IMR-90 (cell line): ENCODE results near the gene ANAPC5. TPM values are rescaled to one million over a fixed set of nuclear protein-coding genes. Genes with fewer than 3 reads are reported as not detected.

Source experiments
- ATAC-seq: fragments of 200-7000 bp; cut with Tn5 transposase; 2 replicates; pipeline ENCODE4 v1.9.1; 2020; ENCODE audit warnings: low read depth, mild to moderate bottlenecking, moderate library complexity
- BruUV-seq: library from RNA; stranded (reverse); fragments of 400-500 nt; replicated peaks from 2 replicates; lab custom pipeline; 2021; lab: Mats Ljungman, UMichigan
- CTCF ChIA-PET: fragments of 300-600 bp; formaldehyde crosslinking; extraction: SDS; loops from one replicate; lab custom pipeline; 2021; ENCODE audit warnings: antibody characterized with exemption; lab: Yijun Ruan, JAX
- POLR2A ChIA-PET: fragments of 300-600 bp; sonication (Branson Sonifier 250); formaldehyde crosslinking; loops from one replicate; lab custom pipeline; 2022; ENCODE audit warnings: antibody characterized with exemption; ENCODE audit not compliant: unreplicated experiment; lab: Charles Lee
- DNase-seq: peaks from one replicate; pipeline ENCODE4 v3.0.0; 2013
- H2AFZ ChIP-seq: replicated peaks from 2 replicates; pipeline ENCODE3; 2013; ENCODE audit warnings: low read length, mild to moderate bottlenecking; ENCODE audit not compliant: poor library complexity
- H2AK5ac ChIP-seq: 2 replicates; pipeline ENCODE4 v1.6.1; 2013; ENCODE audit warnings: low read depth, low read length, inconsistent platforms
- H2AK9ac ChIP-seq: replicated peaks from 2 replicates; pipeline ENCODE3; 2013; ENCODE audit warnings: mild to moderate bottlenecking, low read depth, low read length, moderate library complexity; ENCODE audit not compliant: poor library complexity
- H2BK120ac ChIP-seq: 2 replicates; pipeline ENCODE4 v1.6.1; 2013; ENCODE audit warnings: low read depth, low read length, inconsistent platforms
- H2BK15ac ChIP-seq: 3 replicates; pipeline ENCODE4 v1.6.1; 2013; ENCODE audit warnings: low read depth, low read length, inconsistent platforms
- H2BK20ac ChIP-seq: 2 replicates; pipeline ENCODE4 v1.6.1; 2013; ENCODE audit warnings: low read depth, mild to moderate bottlenecking, inconsistent platforms, low read length, moderate library complexity
- H2BK5ac ChIP-seq: 2 replicates; pipeline ENCODE4 v1.6.1; 2013; ENCODE audit warnings: mild to moderate bottlenecking, low read depth, low read length, inconsistent platforms; ENCODE audit not compliant: poor library complexity, severe bottlenecking
- H3K14ac ChIP-seq: replicated peaks from 2 replicates; pipeline ENCODE4 v1.6.1; 2013; ENCODE audit warnings: low read depth, low read length, inconsistent platforms
- H3K18ac ChIP-seq: 2 replicates; pipeline ENCODE4 v1.6.1; 2013; ENCODE audit warnings: low read depth, low read length, control low read depth
- H3K23ac ChIP-seq: 2 replicates; pipeline ENCODE4 v1.6.1; 2013; ENCODE audit warnings: low read depth, low read length, inconsistent platforms
- H3K27ac ChIP-seq: 2 replicates; pipeline ENCODE4 v1.5.1; 2013; ENCODE audit warnings: mild to moderate bottlenecking, control low read depth, low read length; ENCODE audit not compliant: insufficient read depth
- H3K27me3 ChIP-seq: 2 replicates; pipeline ENCODE4 v1.6.1; 2013; ENCODE audit warnings: low read length; ENCODE audit not compliant: control insufficient read depth, insufficient read depth
- H3K36me3 ChIP-seq: 2 replicates; pipeline ENCODE4 v1.6.1; 2013; ENCODE audit warnings: low read length, mixed read lengths; ENCODE audit not compliant: control insufficient read depth, insufficient read depth
- H3K4ac ChIP-seq: 2 replicates; pipeline ENCODE4 v1.6.1; 2013; ENCODE audit warnings: low read depth, low read length, inconsistent platforms
- H3K4me1 ChIP-seq: 2 replicates; pipeline ENCODE4 v1.6.1; 2013; ENCODE audit warnings: low read length, mixed read lengths; ENCODE audit not compliant: control insufficient read depth, insufficient read depth
- H3K4me2 ChIP-seq: 2 replicates; pipeline ENCODE4 v1.6.1; 2013; ENCODE audit warnings: low read depth, mild to moderate bottlenecking, control low read depth, low read length, moderate library complexity
- H3K4me3 ChIP-seq: 2 replicates; pipeline ENCODE4 v1.5.1; 2013; ENCODE audit warnings: low read depth, mild to moderate bottlenecking, control low read depth, low read length, moderate library complexity; ENCODE audit not compliant: insufficient read depth
- H3K56ac ChIP-seq: 2 replicates; pipeline ENCODE4 v1.6.1; 2013; ENCODE audit warnings: low read length, inconsistent platforms; ENCODE audit not compliant: insufficient read depth; ENCODE audit errors: extremely low read depth
- H3K79me1 ChIP-seq, 2 experiments: 2 replicates each; pipeline ENCODE4 v1.6.1; 2013; ENCODE audit warnings: low read length in 2 of 2, inconsistent platforms in 1 of 2, low read depth in 1 of 2
- H3K9ac ChIP-seq: 2 replicates; pipeline ENCODE4 v1.6.1; 2013; ENCODE audit warnings: low read depth, low read length, control low read depth
- H3K9me1 ChIP-seq: 2 replicates; pipeline ENCODE4 v1.6.1; 2013; ENCODE audit warnings: low read length, inconsistent platforms; ENCODE audit not compliant: insufficient read depth
- H3K9me3 ChIP-seq: 2 replicates; pipeline ENCODE4 v1.6.1; 2013; ENCODE audit warnings: low read length; ENCODE audit not compliant: control insufficient read depth, insufficient read depth
- H4K20me1 ChIP-seq: 2 replicates; pipeline ENCODE4 v1.6.1; 2013; ENCODE audit warnings: low read length, inconsistent platforms; ENCODE audit not compliant: insufficient read depth
- H4K5ac ChIP-seq: 2 replicates; pipeline ENCODE4 v1.6.1; 2013; ENCODE audit warnings: mild to moderate bottlenecking, low read depth, low read length, control low read depth
- H4K8ac ChIP-seq, 2 experiments: 2 replicates each; pipeline ENCODE4 v1.6.1; 2013; ENCODE audit warnings: low read depth in 2 of 2, low read length in 2 of 2, control low read depth in 1 of 2, inconsistent platforms in 1 of 2
- H4K91ac ChIP-seq: 2 replicates; pipeline ENCODE4 v1.6.1; 2013; ENCODE audit warnings: low read depth, low read length, inconsistent platforms; ENCODE audit not compliant: insufficient read depth
- CHD1 ChIP-seq: IDR thresholded peaks from 2 replicates; pipeline ENCODE4 v1.6.1; 2012; ENCODE audit warnings: low read depth, low read length, improper control_type of control experiment
- MAFK ChIP-seq: IDR thresholded peaks from 2 replicates; pipeline ENCODE4 v1.6.1; 2012; ENCODE audit warnings: low read depth, low read length, improper control_type of control experiment
- MXI1 ChIP-seq: IDR thresholded peaks from 2 replicates; pipeline ENCODE4 v1.6.1; 2012; ENCODE audit warnings: low read depth, mild to moderate bottlenecking, low read length, moderate library complexity, borderline replicate concordance
- NFE2L2 ChIP-seq: fragments of 150-350 bp; IDR thresholded peaks from 2 replicates; pipeline ENCODE4 v1.6.1; 2016; ENCODE audit warnings: low read depth, mild to moderate bottlenecking, low read length
- POLR2A ChIP-seq: IDR thresholded peaks from 2 replicates; pipeline ENCODE4 v1.6.1; 2012; ENCODE audit warnings: mild to moderate bottlenecking, low read depth, low read length
- RCOR1 ChIP-seq: IDR thresholded peaks from 2 replicates; pipeline ENCODE4 v1.6.1; 2012; ENCODE audit warnings: mild to moderate bottlenecking, low read length, improper control_type of control experiment; ENCODE audit not compliant: insufficient replicate concordance
- WGBS, 2 experiments: methylation state at CpG; one replicate each; pipeline versions ENCODE4 v1.1.5 to v1.1.7; 2013; ENCODE audit warnings: missing lambda C conversion rate in 2 of 2; ENCODE audit not compliant: insufficient read length in 1 of 2; ENCODE audit errors: extremely low coverage in 2 of 2; 5-methylcytosine and 5-hydroxymethylcytosine counted together
- dilution Hi-C: fragments of 300-500 bp; cut with HindIII; formaldehyde crosslinking; loops from one replicate; pipeline ENCODE4 v1.14.3; 2018; ENCODE audit warnings: low sequenced_read_pairs; ENCODE audit not compliant: unreplicated experiment
- in situ Hi-C: fragments of 300-500 bp; cut with MboI; formaldehyde crosslinking; loops from 3 replicates; pipeline ENCODE4 v1.14.3; 2019; ENCODE audit warnings: low sequenced_read_pairs, inconsistent platforms, mixed read lengths
- intact Hi-C: fragments of 100-400 bp; cut with micrococcal nuclease; formaldehyde crosslinking; loops from 2 replicates; pipeline ENCODE4 v1.10.0; 2022
- polyA plus RNA-seq, 3 experiments: library from polyadenylated mRNA; depleted of rRNA; stranded (reverse); fragments of >200 nt; gene quantifications; 2 replicates each; pipeline ENCODE4 v1.2.3, GENCODE V29; 2012; ENCODE audit warnings: low replicate concordance in 1 of 3
- total RNA-seq: library from RNA; depleted of rRNA; stranded (reverse); fragments of >200 nt; gene quantifications from 2 replicates; pipeline ENCODE4 v1.2.3, GENCODE V29; 2012
- TF ChIP-seq, protein P1 (sequence below): conservative IDR thresholded peaks from 2 replicates; pipeline ENCODE4 v1.5.1; 2012; ENCODE audit warnings: mild to moderate bottlenecking, low read depth, low read length, improper control_type of control experiment
- TF ChIP-seq, protein P2 (sequence below): fragments of 150-350 bp; IDR thresholded peaks from 2 replicates; pipeline ENCODE4 v1.6.1; 2017; ENCODE audit warnings: mild to moderate bottlenecking, antibody characterized with exemption, low read length, low read depth

The ANAPC5 gene
- total and polyA plus RNA-seq, 2 of the 4 experiments (the other 2 are of a cell fraction) = 157 to 211 TPM

DNA sequence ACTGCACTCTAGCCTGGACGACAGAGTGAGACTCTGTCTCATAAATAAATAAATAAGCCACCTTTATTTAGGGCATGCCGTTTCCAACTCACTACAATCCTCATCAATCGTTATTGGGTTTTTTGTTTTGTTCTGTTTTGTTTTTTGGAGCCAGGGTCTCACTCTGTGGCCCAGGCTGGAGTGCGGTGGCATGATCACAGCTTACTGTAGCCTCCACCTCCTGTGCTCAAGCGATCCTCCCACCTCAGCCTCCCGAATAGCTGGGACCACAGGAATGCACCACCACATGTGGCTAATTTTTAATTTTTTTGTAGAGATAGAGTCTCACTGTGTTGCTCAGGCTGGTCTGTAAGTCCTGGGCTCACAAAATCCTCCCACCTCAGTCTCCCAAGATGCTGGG is 3.6 kb upstream of the ANAPC5 start:
- Histone ChIP-seq H3K27ac (no peak overlapping the region), H3K4ac (no peak overlapping the region), H3K36me3 (no peaks in the 10 kb centered on the region), H2AK5ac (no peak overlapping the region), H3K23ac (no peak overlapping the region), H3K14ac (no peak overlapping the region), H3K9me1 (no peaks in the 10 kb centered on the region), H3K79me1 (peaks cover 0 to 13% of the 10 kb centered on the region in 2 experiments; a peak in 3 of 4 replicates), H3K4me3 (no peak overlapping the region), H3K4me1 (no peaks in the 10 kb centered on the region), H4K91ac (no peak overlapping the region), H2BK20ac (no peak overlapping the region), H2BK5ac (no peak overlapping the region), H2AK9ac (no peak overlapping the region), H3K56ac (no peak overlapping the region), H2AFZ (no peak overlapping the region), H2BK120ac (no peak overlapping the region), H3K18ac (no peak overlapping the region), H4K8ac (no peak overlapping the region), H3K27me3 (no peaks in the 10 kb centered on the region; the same call in 1 of the 2 replicates), H2BK15ac (no peak overlapping the region), H3K9me3 (no peaks in the 10 kb centered on the region), H3K4me2 (no peak overlapping the region), H3K9ac (no peak overlapping the region), H4K20me1 (no peaks in the 10 kb centered on the region), H4K5ac (no peak overlapping the region)
- ChIA-PET CTCF (no interaction called here), POLR2A (no interaction called here)
- intact Hi-C loops (no loop called here), dilution Hi-C loops (no loop called here), in situ Hi-C loops (no loop called here)
- ATAC-seq = no peak
- TF ChIP-seq POLR2A (no peak), CHD1 (no peak), NFE2L2 (no peak), RCOR1 (no peak), MXI1 (no peak), MAFK (no peak)
- TF ChIP-seq, protein P1, sequence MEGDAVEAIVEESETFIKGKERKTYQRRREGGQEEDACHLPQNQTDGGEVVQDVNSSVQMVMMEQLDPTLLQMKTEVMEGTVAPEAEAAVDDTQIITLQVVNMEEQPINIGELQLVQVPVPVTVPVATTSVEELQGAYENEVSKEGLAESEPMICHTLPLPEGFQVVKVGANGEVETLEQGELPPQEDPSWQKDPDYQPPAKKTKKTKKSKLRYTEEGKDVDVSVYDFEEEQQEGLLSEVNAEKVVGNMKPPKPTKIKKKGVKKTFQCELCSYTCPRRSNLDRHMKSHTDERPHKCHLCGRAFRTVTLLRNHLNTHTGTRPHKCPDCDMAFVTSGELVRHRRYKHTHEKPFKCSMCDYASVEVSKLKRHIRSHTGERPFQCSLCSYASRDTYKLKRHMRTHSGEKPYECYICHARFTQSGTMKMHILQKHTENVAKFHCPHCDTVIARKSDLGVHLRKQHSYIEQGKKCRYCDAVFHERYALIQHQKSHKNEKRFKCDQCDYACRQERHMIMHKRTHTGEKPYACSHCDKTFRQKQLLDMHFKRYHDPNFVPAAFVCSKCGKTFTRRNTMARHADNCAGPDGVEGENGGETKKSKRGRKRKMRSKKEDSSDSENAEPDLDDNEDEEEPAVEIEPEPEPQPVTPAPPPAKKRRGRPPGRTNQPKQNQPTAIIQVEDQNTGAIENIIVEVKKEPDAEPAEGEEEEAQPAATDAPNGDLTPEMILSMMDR = no peak
- TF ChIP-seq, protein P2, sequence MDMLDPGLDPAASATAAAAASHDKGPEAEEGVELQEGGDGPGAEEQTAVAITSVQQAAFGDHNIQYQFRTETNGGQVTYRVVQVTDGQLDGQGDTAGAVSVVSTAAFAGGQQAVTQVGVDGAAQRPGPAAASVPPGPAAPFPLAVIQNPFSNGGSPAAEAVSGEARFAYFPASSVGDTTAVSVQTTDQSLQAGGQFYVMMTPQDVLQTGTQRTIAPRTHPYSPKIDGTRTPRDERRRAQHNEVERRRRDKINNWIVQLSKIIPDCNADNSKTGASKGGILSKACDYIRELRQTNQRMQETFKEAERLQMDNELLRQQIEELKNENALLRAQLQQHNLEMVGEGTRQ = no peak
- BruUV-seq = no TSS peak
- no CpG with 5 or more reads among the region's 6 CpGs for WGBS, 2 experiments
- DNase-seq = no peak
